Measurements from ENCODE around the gene FAM120B.

DNA sequence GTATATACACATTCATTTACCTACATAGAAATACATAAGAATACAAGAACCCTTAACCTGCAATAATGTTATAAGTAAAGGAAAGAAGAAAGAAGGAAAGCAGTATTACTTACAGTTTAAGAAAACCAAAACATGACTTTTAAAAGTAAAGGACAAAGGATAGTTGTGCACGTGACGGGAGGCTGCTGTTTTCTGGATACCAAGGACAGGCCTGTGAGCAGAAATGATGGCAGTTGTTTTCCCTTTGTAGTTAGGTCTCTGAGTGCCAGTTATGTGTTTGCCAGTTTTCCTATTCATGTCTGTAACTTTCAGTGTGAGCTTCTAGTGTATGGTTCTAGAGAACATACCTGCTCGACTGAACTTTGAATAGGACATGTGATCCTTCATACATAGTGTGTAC lies 54.8 kb downstream of the FAM120B start:
- TF ChIP-seq, protein P1, sequence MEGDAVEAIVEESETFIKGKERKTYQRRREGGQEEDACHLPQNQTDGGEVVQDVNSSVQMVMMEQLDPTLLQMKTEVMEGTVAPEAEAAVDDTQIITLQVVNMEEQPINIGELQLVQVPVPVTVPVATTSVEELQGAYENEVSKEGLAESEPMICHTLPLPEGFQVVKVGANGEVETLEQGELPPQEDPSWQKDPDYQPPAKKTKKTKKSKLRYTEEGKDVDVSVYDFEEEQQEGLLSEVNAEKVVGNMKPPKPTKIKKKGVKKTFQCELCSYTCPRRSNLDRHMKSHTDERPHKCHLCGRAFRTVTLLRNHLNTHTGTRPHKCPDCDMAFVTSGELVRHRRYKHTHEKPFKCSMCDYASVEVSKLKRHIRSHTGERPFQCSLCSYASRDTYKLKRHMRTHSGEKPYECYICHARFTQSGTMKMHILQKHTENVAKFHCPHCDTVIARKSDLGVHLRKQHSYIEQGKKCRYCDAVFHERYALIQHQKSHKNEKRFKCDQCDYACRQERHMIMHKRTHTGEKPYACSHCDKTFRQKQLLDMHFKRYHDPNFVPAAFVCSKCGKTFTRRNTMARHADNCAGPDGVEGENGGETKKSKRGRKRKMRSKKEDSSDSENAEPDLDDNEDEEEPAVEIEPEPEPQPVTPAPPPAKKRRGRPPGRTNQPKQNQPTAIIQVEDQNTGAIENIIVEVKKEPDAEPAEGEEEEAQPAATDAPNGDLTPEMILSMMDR (IDR thresholded peaks at IDR 0.05): no peak
- TF ChIP-seq POLR2A (IDR thresholded peaks at IDR 0.05): no peak
